SK-N-MC (cell line): ENCODE data around the gene BLM.

ENCODE experiments used
- DNase-seq: peaks from one replicate; pipeline ENCODE4 v3.0.0-alpha.2; 2011; ENCODE audit warnings: low read depth, low spot score
- H3K27ac ChIP-seq: fragments of 200-600 bp; sonication (generic); 2 replicates; pipeline ENCODE4 v1.5.1; 2016; ENCODE audit warnings: mixed run types
- H3K36me3 ChIP-seq: fragments of 200-600 bp; sonication (generic); 2 replicates; pipeline ENCODE4 v1.6.1; 2017; ENCODE audit warnings: antibody characterized with exemption, low read length, mixed read lengths; ENCODE audit not compliant: insufficient read depth
- H3K4me3 ChIP-seq: fragments of 200-600 bp; sonication (generic); 2 replicates; pipeline ENCODE4 v1.5.1; 2016
- H3K9ac ChIP-seq: fragments of 200-600 bp; sonication (generic); 2 replicates; pipeline ENCODE4 v1.8.0; 2017; ENCODE audit warnings: mixed run types, mixed read lengths; ENCODE audit not compliant: insufficient read length
- H3K9me3 ChIP-seq: fragments of 200-600 bp; sonication (generic); 2 replicates; pipeline ENCODE4 v1.6.1; 2017; ENCODE audit warnings: low read depth, mild to moderate bottlenecking, antibody characterized with exemption, low read length, moderate library complexity, mixed read lengths
- EZH2 ChIP-seq: fragments of 200-600 bp; sonication (generic); IDR thresholded peaks from one replicate; pipeline ENCODE4 v1.6.1; 2017; ENCODE audit warnings: antibody characterized with exemption
- FOXP2 ChIP-seq: optimal IDR thresholded peaks from 2 replicates; pipeline ENCODE3; 2011; ENCODE audit warnings: mild to moderate bottlenecking, moderate library complexity; ENCODE audit not compliant: insufficient read depth; ENCODE audit errors: extremely low read length, control extremely low read depth
- POLR2AphosphoS5 ChIP-seq: IDR thresholded peaks from 2 replicates; pipeline ENCODE4 v1.6.1; 2012; ENCODE audit warnings: mild to moderate bottlenecking, low read depth, low read length, borderline replicate concordance

Gene BLM

GRCh38 chr15:90742087-90742486 is 24.9 kb downstream of the BLM start:
- Histone ChIP-seq H3K27ac (0 out of 2 replicates have a peak overlapping the region, but pooled peaks have one; percentile 32), H3K4me3 (no peak overlapping the region), H3K9ac (no peak overlapping the region), H3K36me3 (peaks cover 14% of the 10 kb centered on the region), H3K9me3 (no peaks in the 10 kb centered on the region)
- DNase-seq = no peak
- no peak for TF ChIP-seq FOXP2
- TF ChIP-seq EZH2 = no peak
- TF ChIP-seq POLR2AphosphoS5 = no peak

GRCh38 chr15:90743407-90743806 is 26.3 kb downstream of the BLM start:
- Histone ChIP-seq H3K36me3 (peaks cover 7% of the 10 kb centered on the region), H3K9me3 (no peaks in the 10 kb centered on the region), H3K9ac (no peak overlapping the region), H3K4me3 (no peak overlapping the region), H3K27ac (peak overlapping the region; percentile 52; the same call in 1 of the 2 replicates)
- TF ChIP-seq POLR2AphosphoS5 = no peak
- TF ChIP-seq EZH2 = no peak
- no peak for TF ChIP-seq FOXP2
- DNase-seq = no peak

GRCh38 chr15:90744759-90745402 is 27.7 kb downstream of the BLM start:
- Histone ChIP-seq H3K4me3 (no peak overlapping the region), H3K27ac (no peak overlapping the region), H3K36me3 (peaks cover 11% of the 10 kb centered on the region), H3K9me3 (no peaks in the 10 kb centered on the region), H3K9ac (no peak overlapping the region)
- no peak for DNase-seq
- no peak for TF ChIP-seq EZH2
- no peak for TF ChIP-seq FOXP2
- no peak for TF ChIP-seq POLR2AphosphoS5

GRCh38 chr15:90749754-90750153 is 32.6 kb downstream of the BLM start:
- no peak for DNase-seq
- no peak overlapping the region for H3K9ac ChIP-seq
- no peak for TF ChIP-seq FOXP2
- TF ChIP-seq POLR2AphosphoS5 = no peak
- no peak for TF ChIP-seq EZH2
- no peak overlapping the region for H3K4me3 ChIP-seq
- H3K27ac ChIP-seq = no peak overlapping the region
- no peaks in the 10 kb centered on the region for H3K9me3 ChIP-seq
- H3K36me3 ChIP-seq = peaks cover 42% of the 10 kb centered on the region

GRCh38 chr15:90750186-90750585 is 33.0 kb downstream of the BLM start:
- Histone ChIP-seq H3K27ac (no peak overlapping the region), H3K4me3 (no peak overlapping the region), H3K9ac (no peak overlapping the region), H3K9me3 (no peaks in the 10 kb centered on the region), H3K36me3 (peaks cover 46% of the 10 kb centered on the region)
- no peak for DNase-seq
- TF ChIP-seq POLR2AphosphoS5 = no peak
- no peak for TF ChIP-seq FOXP2
- no peak for TF ChIP-seq EZH2

- no peaks in the 10 kb centered on the region for H3K9me3 ChIP-seq
- no peak overlapping the region for H3K27ac ChIP-seq
- H3K36me3 ChIP-seq = peaks cover 54% of the 10 kb centered on the region
- TF ChIP-seq POLR2AphosphoS5 (no peak), FOXP2 (no peak), EZH2 (no peak)
- DNase-seq = no peak
- no peak overlapping the region for H3K9ac ChIP-seq
- H3K4me3 ChIP-seq = no peak overlapping the region
These were observed 34.2 kb downstream of the BLM start for GRCh38 chr15:90751300-90751825.

- Histone ChIP-seq H3K36me3 (peaks cover 63% of the 10 kb centered on the region), H3K9me3 (no peaks in the 10 kb centered on the region), H3K4me3 (no peak overlapping the region), H3K9ac (no peak overlapping the region), H3K27ac (no peak overlapping the region)
- DNase-seq = no peak
- TF ChIP-seq FOXP2 (no peak), EZH2 (no peak), POLR2AphosphoS5 (no peak)
These were observed 39.8 kb downstream of the BLM start for GRCh38 chr15:90756916-90757315.

- Histone ChIP-seq H3K9ac (no peak overlapping the region), H3K27ac (no peak overlapping the region), H3K36me3 (peaks cover 62% of the 10 kb centered on the region), H3K9me3 (no peaks in the 10 kb centered on the region), H3K4me3 (no peak overlapping the region)
- TF ChIP-seq EZH2 = no peak
- TF ChIP-seq POLR2AphosphoS5 = no peak
- no peak for TF ChIP-seq FOXP2
- no peak for DNase-seq
These were observed 40.3 kb downstream of the BLM start for GRCh38 chr15:90757461-90757860.
